DMS79 (cell line): Measurements from ENCODE around the gene DSCAM.
"Not testable (repeated sequence)": the region's sequence is repeated elsewhere in the genome, so short reads cannot be mapped to it uniquely, and the experiment has no call there.

Experiments used
- DNase-seq: peaks from one replicate; lab custom pipeline; 2025; lab: John Stamatoyannopoulos, UW

DSCAM gene, protein sequence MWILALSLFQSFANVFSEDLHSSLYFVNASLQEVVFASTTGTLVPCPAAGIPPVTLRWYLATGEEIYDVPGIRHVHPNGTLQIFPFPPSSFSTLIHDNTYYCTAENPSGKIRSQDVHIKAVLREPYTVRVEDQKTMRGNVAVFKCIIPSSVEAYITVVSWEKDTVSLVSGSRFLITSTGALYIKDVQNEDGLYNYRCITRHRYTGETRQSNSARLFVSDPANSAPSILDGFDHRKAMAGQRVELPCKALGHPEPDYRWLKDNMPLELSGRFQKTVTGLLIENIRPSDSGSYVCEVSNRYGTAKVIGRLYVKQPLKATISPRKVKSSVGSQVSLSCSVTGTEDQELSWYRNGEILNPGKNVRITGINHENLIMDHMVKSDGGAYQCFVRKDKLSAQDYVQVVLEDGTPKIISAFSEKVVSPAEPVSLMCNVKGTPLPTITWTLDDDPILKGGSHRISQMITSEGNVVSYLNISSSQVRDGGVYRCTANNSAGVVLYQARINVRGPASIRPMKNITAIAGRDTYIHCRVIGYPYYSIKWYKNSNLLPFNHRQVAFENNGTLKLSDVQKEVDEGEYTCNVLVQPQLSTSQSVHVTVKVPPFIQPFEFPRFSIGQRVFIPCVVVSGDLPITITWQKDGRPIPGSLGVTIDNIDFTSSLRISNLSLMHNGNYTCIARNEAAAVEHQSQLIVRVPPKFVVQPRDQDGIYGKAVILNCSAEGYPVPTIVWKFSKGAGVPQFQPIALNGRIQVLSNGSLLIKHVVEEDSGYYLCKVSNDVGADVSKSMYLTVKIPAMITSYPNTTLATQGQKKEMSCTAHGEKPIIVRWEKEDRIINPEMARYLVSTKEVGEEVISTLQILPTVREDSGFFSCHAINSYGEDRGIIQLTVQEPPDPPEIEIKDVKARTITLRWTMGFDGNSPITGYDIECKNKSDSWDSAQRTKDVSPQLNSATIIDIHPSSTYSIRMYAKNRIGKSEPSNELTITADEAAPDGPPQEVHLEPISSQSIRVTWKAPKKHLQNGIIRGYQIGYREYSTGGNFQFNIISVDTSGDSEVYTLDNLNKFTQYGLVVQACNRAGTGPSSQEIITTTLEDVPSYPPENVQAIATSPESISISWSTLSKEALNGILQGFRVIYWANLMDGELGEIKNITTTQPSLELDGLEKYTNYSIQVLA (N-terminal part only)

DNA sequence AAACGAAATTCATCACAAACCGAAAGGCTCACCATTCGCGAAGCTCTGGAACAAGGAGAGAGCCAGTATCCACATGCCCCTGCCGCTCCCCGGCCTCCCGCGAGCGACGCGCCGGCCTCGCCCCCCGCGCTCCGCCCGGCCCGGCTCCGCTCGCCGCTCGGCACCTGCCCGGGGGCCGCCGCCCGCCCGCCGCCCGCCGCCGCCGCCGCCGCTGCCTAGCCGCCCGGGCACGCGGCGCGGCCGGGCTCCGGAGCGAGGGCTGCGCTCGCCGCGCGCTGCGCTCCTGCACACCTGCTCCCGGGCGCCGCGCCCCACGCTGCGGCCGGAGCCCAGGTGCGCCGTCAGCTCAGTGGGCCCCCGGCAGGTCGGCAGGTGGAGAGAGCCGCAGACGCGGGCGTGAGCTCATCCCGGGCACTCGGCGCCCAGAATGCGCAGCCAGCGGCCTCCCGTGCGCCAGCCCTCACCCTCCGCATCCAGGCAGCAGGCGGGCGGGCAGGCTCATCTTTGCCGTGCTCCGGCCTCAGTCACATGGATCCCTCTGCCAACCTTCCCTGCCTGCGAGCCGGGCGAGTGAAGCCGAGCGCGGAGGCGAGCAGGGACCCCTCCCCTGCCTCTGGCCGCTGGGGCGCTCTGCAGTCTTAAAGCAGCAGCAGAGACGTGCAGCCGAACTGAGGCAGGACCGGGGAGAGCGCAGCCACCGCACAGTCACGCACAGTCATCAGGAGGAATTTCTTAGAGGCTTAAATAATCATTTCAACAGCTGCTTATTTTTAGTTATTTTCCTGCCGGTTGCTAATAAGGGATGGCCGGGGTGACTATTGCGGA, at the start of gene DSCAM:
DSCAM (minus strand) TSS at position 572 of the 825 bp plus-strand sequence; CDS start at position 75, 497 bp downstream.
- DNase-seq = peak; percentile 25

DNA sequence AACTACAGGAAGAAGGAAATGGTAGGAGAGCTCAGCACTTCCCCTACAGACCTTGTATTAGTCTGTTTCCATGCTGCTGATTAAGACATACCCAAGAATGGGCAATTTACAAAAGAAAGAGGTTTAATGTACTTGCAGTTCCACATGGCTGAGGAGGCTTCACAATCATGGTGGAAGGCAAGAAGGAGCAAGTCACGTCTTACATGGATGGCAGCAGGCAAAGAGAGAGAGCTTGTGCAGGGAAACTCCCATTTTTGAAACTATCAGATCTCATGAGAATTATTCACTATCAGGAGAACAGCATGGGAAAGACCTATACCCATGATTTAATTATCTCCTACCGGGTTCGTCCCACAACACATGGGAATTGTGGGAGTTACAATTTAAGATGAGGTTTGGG, 48.7 kb upstream of the DSCAM start:
- DNase-seq = not testable (repeated sequence)

DNA sequence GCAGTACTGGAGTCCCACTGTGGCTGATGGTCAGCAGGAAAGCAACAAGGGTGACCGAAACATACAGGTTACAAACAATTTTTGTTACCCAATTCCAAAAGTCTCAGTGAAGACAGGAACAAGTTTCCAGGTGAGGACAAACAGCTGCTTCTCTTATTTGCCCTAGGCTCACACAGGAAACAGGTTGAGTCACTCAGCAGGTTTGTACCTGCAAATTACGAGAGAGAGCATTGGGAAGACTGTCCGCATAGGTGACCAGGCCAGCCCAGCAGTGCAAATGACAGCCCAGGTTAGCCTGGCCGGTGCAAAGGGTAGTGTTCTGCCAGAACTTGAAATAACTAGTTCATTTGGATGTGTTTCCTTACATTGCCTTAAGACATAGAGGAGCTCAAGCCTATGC, 40.0 kb upstream of the DSCAM start:
- DNase-seq = no peak

DNA sequence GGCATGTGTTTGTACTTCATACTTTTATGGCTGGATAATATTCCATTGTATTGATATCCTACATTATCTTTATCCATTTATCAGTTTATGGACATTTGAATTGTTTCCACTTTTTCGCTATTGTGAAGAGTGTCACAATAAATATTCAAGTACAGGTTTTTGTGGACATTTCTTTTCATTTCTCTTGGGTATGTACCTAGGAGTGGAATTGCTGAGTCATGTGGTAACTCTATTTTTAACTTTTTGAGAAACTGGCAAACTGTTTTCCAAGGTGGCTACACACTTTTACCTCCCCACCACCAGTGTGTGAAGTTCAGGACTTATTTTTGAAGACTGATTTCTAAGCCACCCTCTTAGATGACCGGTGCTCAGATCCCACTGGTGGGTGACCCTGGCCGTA, 39.0 kb upstream of the DSCAM start:
- no peak for DNase-seq

DNA sequence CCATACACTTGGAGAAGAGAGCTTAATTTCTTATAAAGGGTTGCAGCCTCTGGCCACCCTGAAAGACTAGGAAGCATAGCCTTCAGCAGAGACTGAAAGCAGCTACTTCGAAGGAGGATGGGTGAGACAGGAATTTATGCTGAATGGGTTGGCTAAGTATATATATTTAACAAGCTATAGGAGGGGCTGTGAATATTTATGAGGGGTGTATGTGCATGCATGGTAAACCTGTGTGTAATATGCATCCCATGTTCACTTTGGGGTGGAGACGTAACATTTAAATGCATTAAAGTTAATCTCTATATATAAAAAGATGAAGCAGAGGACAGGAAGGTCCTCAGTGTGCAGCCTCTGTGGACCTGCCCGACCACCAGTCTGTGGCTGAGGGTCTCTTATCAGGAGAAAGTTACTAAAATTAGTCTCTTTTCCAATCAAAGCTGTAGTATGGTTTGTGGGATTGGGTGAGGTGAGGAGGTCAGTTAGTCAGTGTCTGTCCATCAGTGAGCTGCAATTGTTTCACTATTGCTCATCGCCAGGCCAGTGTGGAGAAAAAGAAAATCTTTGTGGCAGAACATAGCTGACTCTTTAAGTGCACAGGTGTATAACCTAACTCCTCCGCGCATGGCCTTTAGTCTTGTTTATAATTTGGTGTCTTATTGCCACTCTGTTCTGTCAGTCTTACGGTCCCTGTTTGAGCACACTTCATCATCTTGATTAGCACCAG, 35.4 kb upstream of the DSCAM start:
- DNase-seq = no peak

DNA sequence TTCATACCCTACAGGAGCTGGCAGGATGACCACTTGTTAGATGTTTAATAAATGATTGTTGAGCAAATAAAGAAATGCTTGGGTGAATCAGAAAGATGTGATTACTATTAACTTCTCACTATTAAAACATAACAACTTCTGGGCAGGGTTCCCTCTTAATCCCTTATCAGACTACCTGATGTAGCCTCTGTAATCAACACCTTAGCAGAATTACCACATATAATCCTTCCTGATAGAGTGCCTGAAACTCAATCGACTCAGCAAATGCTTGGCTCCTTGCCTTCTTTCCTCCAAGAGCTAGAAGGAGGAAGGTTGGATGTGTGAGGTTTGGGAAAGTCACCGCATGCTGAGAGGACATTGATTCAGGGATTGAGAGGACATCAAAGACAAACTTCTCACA, 34.8 kb upstream of the DSCAM start:
- DNase-seq = no peak

DNA sequence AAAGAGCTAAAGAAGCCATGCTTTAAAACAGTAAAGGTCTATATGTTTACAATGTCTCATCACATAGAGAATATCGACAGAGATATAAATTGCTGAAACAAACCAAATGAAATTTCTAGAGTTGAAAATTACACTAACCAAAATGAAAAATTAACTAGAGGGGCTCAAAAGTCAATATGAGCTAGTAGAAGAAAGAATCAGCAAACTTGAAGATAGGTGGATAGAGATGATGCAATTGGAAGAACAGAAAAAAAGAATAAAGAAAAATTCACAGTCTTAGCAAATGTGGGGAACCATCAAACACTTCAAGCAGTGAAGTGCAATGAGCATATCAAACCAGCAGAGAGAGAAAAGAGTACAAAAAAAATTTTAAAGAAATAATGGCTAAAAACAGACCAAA, 24.1 kb upstream of the DSCAM start:
- DNase-seq = no peak

DNA sequence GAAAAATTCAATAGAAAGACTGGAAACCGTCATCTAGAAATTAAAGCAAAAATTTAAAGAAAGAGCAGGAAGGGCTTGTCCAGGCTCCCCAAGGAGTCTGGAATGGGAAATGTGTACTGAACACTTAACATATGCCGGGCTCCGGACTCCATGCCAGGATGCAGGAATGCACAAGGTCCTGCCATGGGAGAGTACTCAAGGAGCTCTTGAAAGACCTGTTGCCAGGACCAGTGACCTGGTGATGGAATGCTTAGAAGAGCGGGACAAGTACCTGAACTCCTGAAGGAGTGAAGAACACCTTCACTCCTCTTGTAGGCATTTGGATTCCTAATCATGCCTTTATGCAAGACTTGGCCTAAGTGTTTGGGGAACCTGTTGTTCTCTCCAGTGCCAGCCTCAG, 16.9 kb upstream of the DSCAM start:
- DNase-seq = no peak

DNA sequence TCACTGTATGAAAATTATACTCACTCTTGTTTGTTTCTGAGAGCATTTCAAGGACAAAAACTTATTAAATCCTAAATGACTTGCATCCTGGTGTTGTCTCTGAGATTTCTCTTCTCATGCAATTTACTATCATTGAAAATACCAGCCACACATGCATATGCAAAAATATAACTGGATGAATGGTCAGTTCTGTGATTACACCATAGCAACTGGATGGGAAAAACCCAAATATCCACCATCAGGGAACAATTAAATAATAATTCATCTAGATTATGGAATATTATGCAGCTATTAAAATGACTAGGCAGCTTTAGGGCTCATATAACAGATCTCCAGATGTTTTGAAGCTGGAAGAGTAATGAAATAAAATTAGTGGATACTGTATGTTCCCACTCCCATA, 11.6 kb upstream of the DSCAM start:
- no peak for DNase-seq

DNA sequence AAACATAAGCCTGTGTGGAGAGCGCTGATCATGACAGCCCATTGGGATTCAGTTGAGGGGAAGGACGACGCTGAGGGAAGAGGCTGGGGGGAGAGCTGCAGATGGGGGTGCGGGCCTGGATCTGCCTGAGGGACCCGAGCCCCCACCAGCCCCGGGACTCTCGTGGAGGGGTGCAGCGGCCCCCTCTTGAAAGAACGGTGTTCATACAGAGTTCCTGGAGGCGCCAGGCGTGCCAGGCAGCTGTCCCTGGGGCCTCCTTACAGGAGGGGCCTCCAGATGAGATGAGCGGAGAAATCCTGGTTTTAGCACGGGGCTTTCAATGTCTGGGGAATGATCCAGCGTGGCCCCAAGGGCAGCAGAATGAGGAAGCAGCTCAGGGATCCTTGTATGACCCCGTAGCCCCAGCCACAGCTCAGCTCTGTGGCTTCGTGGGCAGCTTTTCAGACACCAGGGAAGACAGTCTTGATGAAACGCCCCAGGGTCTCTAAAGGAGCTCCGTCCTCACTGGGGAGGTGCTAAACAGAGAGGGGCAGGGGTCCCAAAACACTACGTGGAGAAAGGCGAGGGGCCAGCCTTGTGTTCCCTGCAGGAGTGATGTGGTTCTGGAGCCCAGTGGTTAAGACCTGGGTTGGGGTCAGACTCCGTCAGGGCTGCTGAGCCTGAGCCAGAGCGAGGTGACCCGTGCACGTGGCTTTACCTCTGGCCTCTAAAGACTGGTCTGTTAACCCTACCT, 7.2 kb upstream of the DSCAM start:
- no peak for DNase-seq

DNA sequence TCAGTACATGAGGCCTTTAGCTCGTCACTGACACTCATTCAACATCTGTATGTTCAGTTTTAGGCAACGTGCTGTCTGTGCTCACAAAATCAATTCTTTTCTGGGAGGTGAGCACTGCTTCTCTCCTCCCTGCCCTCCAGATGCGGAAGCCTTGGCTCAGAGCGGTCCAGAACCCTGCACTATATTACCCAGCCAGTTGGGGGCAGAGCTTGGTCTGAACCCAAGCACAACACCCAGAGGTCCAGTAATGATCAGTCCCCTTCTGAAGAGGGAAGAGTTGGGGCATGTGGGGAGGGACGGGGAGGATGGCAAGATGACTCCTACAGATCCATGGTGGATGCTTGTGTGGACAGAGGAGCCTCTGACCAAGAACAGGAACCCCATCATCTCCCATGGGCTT, 5.6 kb upstream of the DSCAM start:
- DNase-seq = no peak

DNA sequence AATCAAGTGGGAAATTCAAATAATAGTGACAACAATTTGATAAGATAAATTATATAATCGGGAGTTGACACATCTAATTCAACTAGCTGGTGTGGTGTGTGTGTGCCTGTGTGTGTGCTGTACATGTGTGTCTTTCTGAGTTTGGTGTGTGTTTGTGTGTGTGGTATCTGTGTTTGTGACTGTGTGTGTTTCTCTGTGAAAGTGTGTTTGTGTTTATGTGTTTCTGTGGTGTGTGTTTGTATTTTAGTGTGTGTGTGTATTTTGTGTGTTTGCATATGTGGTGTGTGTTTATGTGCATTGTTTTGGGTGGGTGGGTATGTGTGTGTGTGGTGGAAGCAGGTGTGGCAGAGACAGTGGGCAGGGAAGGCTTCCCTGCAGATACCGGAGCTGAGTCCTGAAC, 4.8 kb upstream of the DSCAM start:
- no peak for DNase-seq

DNA sequence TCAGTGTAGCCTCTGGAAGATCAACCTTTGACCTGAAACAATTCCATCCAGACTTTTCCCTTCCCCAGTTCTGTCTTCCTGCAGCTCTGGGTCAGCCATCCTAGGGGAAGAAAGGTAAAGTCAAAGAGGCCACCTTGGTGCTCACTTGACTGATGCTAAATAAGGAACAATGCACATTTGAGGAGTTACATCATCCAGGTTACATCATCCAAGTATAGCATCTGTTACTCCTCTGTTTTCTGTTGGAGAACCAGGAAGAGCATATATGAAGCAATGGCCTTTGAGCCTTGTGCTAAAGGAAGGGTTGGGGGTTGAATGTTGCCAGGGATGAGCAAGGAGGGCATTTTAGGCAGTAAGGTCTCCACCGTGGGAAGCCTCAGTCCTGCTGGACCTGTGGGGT, 3.1 kb upstream of the DSCAM start:
- DNase-seq = no peak

DNA sequence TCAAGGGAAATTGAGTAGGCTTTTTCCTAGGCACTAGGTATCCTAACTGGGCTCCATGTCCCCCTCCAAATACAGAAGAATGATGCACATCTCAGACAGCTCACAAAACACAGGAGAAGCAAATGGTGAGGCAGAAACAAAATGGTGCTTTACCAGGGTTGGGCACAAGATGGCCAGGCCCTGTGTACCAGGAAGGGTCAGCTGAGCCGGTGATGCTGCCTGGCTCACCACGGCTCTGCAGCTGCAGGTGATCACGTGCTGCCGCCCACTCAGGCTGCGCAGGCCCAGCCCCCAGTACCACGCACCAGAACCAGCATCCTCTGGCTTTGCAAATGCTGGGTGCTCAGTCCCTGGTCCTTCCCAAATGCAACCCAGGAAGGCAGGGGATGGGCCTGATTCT, 993 bp upstream of the DSCAM start:
- no peak for DNase-seq

DNA sequence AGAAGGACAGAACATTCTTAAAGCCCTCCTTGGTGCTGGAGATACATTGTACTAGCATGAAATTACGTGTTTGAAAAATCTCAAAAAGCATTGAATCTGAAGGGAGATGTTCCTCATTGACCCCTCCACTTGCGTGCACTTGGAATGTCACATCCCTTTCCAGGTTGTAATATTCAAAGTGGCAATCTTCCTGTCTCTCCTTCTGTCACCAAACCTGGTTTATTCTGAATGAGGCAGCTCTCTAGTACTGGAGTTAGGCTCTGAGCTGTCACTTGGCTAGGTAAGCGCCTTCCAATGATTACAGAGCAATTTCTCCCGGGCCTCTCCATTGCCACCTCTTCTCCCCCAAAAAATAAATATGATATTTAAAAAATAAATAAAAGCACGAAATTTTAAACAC, 855 bp downstream of the DSCAM start:
- no peak for DNase-seq

DNA sequence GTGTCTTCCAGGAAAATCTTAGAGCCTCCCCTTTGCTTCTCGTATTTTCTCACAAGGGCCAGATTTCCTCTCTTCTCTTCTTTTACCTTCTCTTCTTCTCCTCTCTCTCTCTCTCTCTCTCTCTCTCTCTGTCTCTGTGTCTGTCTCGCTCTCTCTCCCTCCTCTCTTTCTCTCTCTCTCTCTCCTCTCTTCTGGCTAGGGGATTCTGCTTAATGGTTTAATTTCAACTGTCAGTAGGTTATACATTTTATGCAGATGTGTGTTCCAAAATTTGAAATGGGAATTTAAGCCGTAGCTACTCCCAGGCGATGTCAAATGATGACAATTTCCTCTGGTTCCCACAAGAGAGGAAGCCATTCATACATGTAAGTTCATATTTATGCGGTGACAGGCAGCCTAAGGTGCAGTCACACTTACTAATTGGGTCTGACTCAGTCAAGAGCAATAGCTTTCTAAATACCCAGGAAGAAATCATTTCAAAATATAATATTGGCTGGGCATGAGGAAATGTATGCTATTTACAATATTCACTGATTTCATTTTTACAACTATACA, 1.4 kb downstream of the DSCAM start:
- no peak for DNase-seq

DNA sequence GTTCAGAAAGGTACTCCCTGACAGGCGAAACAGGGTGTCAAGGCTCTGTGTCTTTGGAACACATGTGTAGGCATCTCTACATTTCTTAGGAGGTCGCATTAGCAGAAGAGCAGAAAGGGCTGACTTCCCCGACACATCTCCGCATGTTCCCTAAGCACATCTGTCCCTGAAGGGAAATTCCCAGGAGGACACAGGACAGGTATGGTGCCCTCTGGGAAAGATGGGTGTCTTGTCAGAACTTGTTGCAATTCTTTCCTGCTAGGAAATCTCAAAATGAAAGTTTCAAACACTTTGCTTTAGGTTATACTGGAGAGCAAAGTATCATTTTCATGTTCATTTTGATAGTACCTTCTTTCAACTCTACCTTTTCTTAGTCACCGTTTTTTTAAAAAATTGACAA, 2.0 kb downstream of the DSCAM start:
- DNase-seq = no peak

DNA sequence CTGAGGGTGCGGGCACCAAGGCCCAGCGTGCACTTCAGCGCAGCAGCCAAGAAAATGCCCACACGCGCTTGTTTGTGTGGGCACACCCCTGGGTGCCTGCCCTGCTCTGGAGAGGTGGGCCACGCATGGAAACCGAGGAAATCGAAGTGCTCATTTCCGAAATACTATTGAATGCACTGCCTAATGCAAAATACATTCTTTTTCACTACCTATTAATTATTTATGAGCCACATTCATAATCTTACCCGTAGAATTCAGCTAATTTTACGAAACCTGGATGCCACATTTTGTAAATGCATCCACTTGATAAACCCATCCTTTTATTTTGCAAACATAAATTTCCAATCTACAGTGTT, 4.8 kb downstream of the DSCAM start:
- no peak for DNase-seq

DNA sequence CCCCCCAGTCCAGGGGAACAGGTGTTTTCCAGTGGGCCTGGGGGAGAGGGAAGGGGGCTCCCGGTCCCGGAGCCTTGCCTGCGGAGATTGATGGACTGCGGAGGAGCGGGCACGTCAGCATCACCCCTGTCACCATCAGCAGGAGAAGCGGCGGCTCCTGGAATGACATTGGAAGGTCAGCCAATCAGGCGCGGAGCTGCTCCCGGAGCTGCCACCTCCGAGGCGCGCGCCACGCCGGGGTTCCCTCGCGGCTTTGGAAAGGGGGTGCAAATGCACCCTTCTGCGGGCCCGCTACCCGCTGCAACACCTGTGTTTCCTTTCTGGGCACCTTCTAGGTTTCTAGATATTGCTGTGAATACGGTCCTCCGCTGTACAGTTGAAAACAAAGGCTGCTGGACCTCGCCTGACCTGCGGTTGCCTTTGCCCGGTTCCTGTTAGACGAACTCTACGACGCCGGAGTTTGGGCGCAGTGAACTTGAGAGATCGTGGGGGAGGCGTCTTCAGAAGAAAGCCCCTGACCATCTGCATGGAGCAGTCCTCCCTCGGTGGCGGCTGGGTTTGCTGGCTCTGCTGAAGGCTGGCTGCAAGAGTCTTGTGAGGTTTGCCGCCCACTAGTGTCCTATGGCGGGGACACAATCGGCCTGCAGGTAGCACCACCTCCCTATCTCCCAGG, 5.3 kb downstream of the DSCAM start:
- DNase-seq = peak; percentile 83
